SH-SY5Y (cell line): ENCODE data around the gene CARD19.

ENCODE experiments used
- GATA2 ChIP-seq: IDR thresholded peaks from 2 replicates; pipeline ENCODE4 v1.6.1; 2011; ENCODE audit warnings: mild to moderate bottlenecking, low read depth, low read length
- GATA3 ChIP-seq: IDR thresholded peaks from 2 replicates; pipeline ENCODE4 v1.6.1; 2011; ENCODE audit warnings: low read depth, mild to moderate bottlenecking, low read length, moderate library complexity

DNA sequence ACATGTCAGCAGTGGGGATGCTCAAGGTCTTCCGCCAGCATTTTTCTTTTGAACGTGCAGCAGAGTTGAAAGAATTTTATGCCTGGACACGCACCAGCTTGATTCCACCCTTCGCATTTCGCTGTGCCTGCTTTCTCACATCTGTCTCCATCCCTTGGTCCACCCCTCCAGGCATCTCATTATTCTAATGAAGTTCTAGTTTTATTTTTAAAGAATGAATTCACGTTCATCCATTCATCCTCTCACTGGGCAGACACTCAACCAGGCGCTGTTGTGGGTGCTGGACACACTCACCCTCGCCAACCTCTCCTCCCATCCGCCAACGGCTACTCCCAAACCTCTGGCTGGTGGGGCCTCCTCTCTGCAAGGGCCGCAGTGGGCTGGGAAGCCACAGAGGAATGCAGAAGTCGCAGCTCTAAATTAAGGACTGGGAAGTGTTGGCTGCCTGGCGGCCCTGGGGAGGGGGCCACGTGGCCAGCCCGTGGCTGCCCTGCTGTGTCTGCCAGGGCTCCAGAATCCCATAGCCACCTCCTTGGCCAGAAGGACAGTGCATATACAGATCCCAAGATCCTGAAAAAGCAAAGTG lies 30.8 kb upstream of the CARD19 start:
- TF ChIP-seq GATA3 (no peak), GATA2 (no peak)
